ENCODE measurements around the gene VPS33B. TPM values are rescaled to one million over a fixed set of nuclear protein-coding genes. Genes with fewer than 3 reads are reported as not detected.

Gene VPS33B
- total RNA-seq (2014; rRNA removed; shearing (Covaris generic)) (3.9 and 4.7 TPM in 2 replicates), total RNA-seq (2022) (13.0 and 13.2 TPM in 2 replicates), Bru-seq, nascent RNA (percentile 56 among the genes with signal in this experiment), BruChase-seq, experiment 1, labeled RNA remaining after a 6-hour chase (percentile 60 among the genes with signal in this experiment), BruChase-seq, experiment 2, labeled RNA remaining after a 2-hour chase (percentile 69 among the genes with signal in this experiment)
- long read RNA-seq, transcript VPS33B-201 (23 exons, 2,767 nt), result major isoform, 14 of 20 reads
- long read RNA-seq, partial matches to known transcripts, result 2 of 20 reads
- long read RNA-seq, other reads (novel, unspliced or antisense), result 4 of 20 reads

DNA sequence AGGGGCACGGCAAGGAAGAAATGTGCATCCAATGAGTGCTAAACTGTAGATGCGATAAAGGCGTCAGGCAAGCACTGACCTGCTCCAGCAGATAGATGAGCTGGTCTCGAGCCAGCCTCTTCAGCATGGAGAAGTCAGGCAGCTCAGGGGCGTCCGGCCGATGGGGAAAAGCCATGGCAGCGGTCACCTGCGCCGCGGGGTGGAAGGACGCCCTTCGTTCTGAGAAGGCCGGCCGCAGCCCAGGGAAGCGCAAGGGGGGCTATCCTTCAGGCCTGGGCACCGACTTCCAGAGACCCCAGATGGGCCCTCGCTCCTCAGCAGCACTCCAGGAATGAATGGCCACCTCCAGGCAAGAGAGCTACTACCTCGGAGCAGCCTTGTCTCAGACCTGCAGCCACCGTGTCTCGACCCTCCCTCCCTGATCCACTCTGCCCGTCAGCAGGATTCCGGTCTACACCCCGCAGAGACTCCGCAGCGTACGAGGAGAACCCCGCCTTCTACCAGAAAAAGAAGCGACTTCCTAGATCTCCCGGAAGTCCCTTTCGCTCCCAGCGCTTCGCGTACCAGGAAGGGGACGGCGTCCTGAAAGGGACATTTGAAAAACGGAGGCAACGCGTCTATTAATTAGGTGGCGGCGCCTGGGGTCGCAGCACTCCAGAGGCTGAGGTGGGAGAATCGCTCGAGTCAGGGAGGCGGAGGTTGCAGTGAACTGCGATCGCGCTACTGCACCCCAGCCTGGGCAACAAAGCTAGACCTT is at the start of gene VPS33B:
Gene VPS33B (minus strand): TSS at position 520 of the 757 bp plus-strand sequence. CDS start 345 bp downstream, at position 175.
- DNase-seq (ENCODE audit: low spot score), result peak; percentile 86
- Histone ChIP-seq H3K9me2 (ENCODE audit: insufficient read depth, low read length) (no peaks in the 10 kb centered on the region), H3K4me2 (ENCODE audit: low read length) (peak within 1 kb of the TSS; percentile 96), H3K4me3 (ENCODE audit: low read depth, low read length, poor library complexity, severe bottlenecking) (peak within 1 kb of the TSS; percentile 91), H3K79me2 (ENCODE audit: insufficient read depth, low read depth, low read length) (peaks cover 3% of the 10 kb centered on the region; the same call in 1 of the 2 replicates), H2AFZ (ENCODE audit: low read length) (peak within 1 kb of the TSS; percentile 97), H3K9me3 (ENCODE audit: low read length) (no peaks in the 10 kb centered on the region), H3K4me1 (ENCODE audit: insufficient read depth, low read length, poor library complexity, severe bottlenecking) (peaks cover 16% of the 10 kb centered on the region), H3K27ac (ENCODE audit: low read depth, low read length, poor library complexity, severe bottlenecking) (no peak within 1 kb of the TSS), H3K36me3 (ENCODE audit: insufficient read depth, low read length) (no peaks in the 10 kb centered on the region), H4K20me1 (ENCODE audit: insufficient read depth, low read length) (no peaks in the 10 kb centered on the region)
- TF ChIP-seq, protein P1, sequence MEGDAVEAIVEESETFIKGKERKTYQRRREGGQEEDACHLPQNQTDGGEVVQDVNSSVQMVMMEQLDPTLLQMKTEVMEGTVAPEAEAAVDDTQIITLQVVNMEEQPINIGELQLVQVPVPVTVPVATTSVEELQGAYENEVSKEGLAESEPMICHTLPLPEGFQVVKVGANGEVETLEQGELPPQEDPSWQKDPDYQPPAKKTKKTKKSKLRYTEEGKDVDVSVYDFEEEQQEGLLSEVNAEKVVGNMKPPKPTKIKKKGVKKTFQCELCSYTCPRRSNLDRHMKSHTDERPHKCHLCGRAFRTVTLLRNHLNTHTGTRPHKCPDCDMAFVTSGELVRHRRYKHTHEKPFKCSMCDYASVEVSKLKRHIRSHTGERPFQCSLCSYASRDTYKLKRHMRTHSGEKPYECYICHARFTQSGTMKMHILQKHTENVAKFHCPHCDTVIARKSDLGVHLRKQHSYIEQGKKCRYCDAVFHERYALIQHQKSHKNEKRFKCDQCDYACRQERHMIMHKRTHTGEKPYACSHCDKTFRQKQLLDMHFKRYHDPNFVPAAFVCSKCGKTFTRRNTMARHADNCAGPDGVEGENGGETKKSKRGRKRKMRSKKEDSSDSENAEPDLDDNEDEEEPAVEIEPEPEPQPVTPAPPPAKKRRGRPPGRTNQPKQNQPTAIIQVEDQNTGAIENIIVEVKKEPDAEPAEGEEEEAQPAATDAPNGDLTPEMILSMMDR (conservative IDR thresholded peaks at IDR 0.05; ENCODE audit: low read length), result no peak
- TF ChIP-seq EZH2phosphoT487 (IDR thresholded peaks at IDR 0.05; ENCODE audit: borderline replicate concordance, low read depth, low read length), result no peak
- intact Hi-C loops (cut with micrococcal nuclease; ENCODE audit: unreplicated experiment), result loop anchor here (1.0 to 10.0 kb wide), 2 partner anchors 28 to 617 kb away; partner anchors contain the start of gene PRC1
- POLR2A ChIA-PET, result interaction anchor here (0.6 to 2.4 kb wide), 6 partner anchors 11 to 138 kb away, joined by 3 to 15 read pairs (median 6); partner anchors contain the start of gene RCCD1
- TSS peak; percentile 83 for BruUV-seq (replicated peaks)
- CTCF ChIA-PET (ENCODE audit: unreplicated experiment), result interaction anchor here (0.6 to 0.9 kb wide), 2 partner anchors 67 to 88 kb away, joined by 4 to 8 read pairs; no protein-coding TSS in a partner anchor

- Histone ChIP-seq H3K4me3 (ENCODE audit: low read depth, low read length, poor library complexity, severe bottlenecking) (no peak overlapping the region), H3K9me3 (ENCODE audit: low read length) (no peaks in the 10 kb centered on the region), H3K9me2 (ENCODE audit: insufficient read depth, low read length) (no peaks in the 10 kb centered on the region), H2AFZ (ENCODE audit: low read length) (no peak overlapping the region), H3K36me3 (ENCODE audit: insufficient read depth, low read length) (no peaks in the 10 kb centered on the region), H3K79me2 (ENCODE audit: insufficient read depth, low read depth, low read length) (no peaks in the 10 kb centered on the region), H3K27ac (ENCODE audit: low read depth, low read length, poor library complexity, severe bottlenecking) (no peak overlapping the region), H3K4me1 (ENCODE audit: insufficient read depth, low read length, poor library complexity, severe bottlenecking) (no peaks in the 10 kb centered on the region), H3K4me2 (ENCODE audit: low read length) (no peak overlapping the region), H4K20me1 (ENCODE audit: insufficient read depth, low read length) (no peaks in the 10 kb centered on the region)
- DNase-seq (ENCODE audit: low spot score), result no peak
- no TSS peak for BruUV-seq (replicated peaks)
- CTCF ChIA-PET (ENCODE audit: unreplicated experiment), result no interaction called here
- no peak for TF ChIP-seq EZH2phosphoT487 (IDR thresholded peaks at IDR 0.05; ENCODE audit: borderline replicate concordance, low read depth, low read length)
- TF ChIP-seq, protein P1 (conservative IDR thresholded peaks at IDR 0.05; ENCODE audit: low read length), result no peak
- intact Hi-C loops (cut with micrococcal nuclease; ENCODE audit: unreplicated experiment), result no loop called here
- POLR2A ChIA-PET, result interaction anchor here (1.0 kb wide), 1 partner anchor 16 kb away, joined by 5 read pairs; no protein-coding TSS in a partner anchor
Measured at GRCh38 chr15:91072161-91072560, 49.8 kb upstream of the VPS33B start.
